ENCODE results near the gene DPYD.

DPYD gene

DNA sequence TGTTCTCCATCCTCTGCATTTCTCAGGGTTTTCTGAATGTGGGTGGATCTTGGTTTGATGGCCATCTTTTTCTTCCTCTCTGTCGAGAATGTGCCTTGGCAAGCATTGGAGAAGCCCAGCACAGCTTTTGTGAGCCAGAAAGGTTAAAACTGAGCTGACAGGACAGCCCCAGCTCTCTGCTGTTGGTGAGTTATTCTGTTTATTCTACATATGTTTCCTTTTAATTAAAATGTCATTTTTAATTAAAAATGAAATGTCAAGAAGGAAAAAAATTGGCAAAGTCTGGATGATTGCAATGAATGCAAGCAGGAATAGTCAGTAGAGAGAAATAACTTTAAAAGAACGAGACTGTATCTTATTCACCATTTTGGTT, 873.4 kb downstream of the DPYD start:
- H3K9me3 ChIP-seq (ENCODE audit: severe bottlenecking): no peaks in the 10 kb centered on the region
- TF ChIP-seq, protein P1, sequence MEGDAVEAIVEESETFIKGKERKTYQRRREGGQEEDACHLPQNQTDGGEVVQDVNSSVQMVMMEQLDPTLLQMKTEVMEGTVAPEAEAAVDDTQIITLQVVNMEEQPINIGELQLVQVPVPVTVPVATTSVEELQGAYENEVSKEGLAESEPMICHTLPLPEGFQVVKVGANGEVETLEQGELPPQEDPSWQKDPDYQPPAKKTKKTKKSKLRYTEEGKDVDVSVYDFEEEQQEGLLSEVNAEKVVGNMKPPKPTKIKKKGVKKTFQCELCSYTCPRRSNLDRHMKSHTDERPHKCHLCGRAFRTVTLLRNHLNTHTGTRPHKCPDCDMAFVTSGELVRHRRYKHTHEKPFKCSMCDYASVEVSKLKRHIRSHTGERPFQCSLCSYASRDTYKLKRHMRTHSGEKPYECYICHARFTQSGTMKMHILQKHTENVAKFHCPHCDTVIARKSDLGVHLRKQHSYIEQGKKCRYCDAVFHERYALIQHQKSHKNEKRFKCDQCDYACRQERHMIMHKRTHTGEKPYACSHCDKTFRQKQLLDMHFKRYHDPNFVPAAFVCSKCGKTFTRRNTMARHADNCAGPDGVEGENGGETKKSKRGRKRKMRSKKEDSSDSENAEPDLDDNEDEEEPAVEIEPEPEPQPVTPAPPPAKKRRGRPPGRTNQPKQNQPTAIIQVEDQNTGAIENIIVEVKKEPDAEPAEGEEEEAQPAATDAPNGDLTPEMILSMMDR (IDR thresholded peaks at IDR 0.05; ENCODE audit: low read depth, low read length): no peak
- DNase-seq: no peak
- H3K36me3 ChIP-seq: no peaks in the 10 kb centered on the region
- H3K27ac ChIP-seq: no peak overlapping the region
- H3K27me3 ChIP-seq (ENCODE audit: insufficient read depth, low read depth, severe bottlenecking): no peaks in the 10 kb centered on the region
- H3K4me3 ChIP-seq (ENCODE audit: low read depth, low read length): no peak overlapping the region

DNA sequence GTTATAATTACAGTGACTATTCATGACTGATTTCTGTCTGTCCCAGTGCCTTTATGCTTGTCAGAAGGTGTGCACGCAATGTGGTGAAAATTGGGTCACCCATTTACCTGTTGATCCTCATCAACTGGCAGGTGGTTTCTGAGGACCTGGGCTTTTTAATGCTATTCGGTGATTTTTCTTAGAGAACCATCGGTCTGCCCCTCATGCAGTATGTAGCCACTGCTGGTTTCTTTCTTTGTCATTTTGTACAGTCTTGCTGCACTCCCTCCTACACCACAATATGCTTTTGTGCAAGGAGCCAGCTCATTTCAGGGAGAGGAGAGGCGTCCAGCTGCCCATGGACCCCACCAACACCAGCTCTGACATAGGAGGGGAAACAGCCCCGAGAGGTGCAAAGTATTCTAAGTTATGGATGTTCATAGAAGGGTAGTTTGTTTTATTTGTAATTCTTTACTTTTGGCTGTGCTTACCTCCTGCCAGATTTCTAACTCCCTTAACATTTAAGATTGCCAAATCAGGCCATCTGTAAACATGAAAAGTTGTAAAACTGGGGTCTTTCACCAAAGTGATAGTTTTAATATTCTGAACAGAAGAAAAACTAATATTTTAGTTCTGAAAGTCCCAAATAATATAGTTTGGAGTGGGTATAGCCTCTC, 873.9 kb downstream of the DPYD start:
- no peak overlapping the region for H3K4me3 ChIP-seq (ENCODE audit: low read depth, low read length)
- no peaks in the 10 kb centered on the region for H3K36me3 ChIP-seq
- H3K9me3 ChIP-seq (ENCODE audit: severe bottlenecking): no peaks in the 10 kb centered on the region
- no peaks in the 10 kb centered on the region for H3K27me3 ChIP-seq (ENCODE audit: insufficient read depth, low read depth, severe bottlenecking)
- no peak overlapping the region for H3K27ac ChIP-seq
- no peak for DNase-seq
- TF ChIP-seq, protein P1 (IDR thresholded peaks at IDR 0.05; ENCODE audit: low read depth, low read length): no peak

DNA sequence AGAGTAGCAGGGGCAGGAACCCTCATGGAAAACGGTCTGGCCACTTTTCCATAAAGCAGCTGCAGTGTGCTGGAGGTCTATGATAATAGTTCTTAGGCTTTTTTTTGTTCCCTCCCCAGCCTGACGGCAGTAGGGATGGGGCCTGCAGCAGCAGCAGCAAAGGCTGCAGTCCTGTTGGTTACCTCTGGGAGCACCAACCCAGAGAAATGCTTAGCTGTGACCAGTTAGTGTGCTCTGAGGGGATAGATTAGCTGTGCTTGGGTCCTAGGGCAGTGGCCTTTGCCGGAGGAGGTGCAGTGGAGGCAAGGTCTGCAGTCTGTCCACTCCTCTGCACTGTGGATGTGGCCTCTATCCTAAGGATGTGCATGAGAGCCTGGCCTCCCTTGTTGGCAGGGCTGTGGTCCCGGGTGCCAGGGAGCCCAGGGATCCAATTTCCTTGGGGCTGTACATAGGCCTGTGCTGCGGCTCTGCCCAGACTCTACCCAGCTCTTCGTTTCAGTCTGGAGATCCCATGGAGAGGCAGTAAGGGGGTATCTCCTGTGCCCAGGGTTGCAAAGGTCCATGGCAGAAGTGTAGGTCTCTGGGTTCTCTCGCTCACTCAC, 876.6 kb downstream of the DPYD start:
- TF ChIP-seq, protein P1 (IDR thresholded peaks at IDR 0.05; ENCODE audit: low read depth, low read length): no peak
- Histone ChIP-seq H3K27ac (no peak overlapping the region), H3K4me3 (ENCODE audit: low read depth, low read length) (no peak overlapping the region), H3K9me3 (ENCODE audit: severe bottlenecking) (no peaks in the 10 kb centered on the region), H3K27me3 (ENCODE audit: insufficient read depth, low read depth, severe bottlenecking) (no peaks in the 10 kb centered on the region), H3K36me3 (no peaks in the 10 kb centered on the region)
- no peak for DNase-seq

DNA sequence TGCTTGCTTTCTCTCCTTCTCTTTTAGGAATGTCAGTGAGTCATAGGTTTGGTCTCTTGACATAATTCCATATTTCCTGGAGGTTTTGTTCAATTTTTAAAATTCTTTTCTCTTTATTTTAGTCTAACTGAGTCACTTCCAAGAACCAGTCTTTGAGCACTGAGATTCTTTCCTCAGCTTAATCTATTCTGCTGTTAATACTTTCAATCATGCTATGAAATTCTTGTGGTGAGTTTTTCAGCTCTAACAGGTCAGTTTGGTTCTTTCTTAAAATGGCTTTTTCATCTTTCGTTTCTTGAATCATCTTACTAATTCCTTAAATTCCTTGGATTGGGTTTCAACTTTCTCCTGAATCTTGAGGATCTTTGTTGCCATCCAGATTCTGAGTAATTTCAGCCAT, 878.3 kb downstream of the DPYD start:
- TF ChIP-seq, protein P1 (IDR thresholded peaks at IDR 0.05; ENCODE audit: low read depth, low read length): no peak
- no peak overlapping the region for H3K4me3 ChIP-seq (ENCODE audit: low read depth, low read length)
- no peak for DNase-seq
- H3K36me3 ChIP-seq: no peaks in the 10 kb centered on the region
- H3K27me3 ChIP-seq (ENCODE audit: insufficient read depth, low read depth, severe bottlenecking): no peaks in the 10 kb centered on the region
- H3K9me3 ChIP-seq (ENCODE audit: severe bottlenecking): no peaks in the 10 kb centered on the region
- H3K27ac ChIP-seq: no peak overlapping the region

DNA sequence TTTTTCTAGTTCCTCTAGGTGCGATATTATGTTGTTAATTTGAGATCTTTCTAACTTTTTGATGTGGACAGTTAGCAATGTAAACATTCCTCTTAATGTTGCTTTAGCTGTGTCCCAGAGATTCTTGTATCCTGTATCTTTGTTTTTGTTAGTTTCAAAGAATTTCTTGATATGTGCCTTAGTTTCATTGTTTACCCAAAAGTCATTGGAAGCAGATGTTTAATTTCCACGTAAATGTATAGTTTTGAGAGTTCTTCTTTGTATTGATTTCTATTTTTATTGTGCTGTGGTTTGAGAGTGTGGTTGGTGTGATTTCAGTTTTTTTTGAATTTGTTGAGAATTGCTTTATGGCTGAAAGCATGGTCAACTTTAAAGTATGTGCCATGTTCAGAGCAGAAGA, 879.8 kb downstream of the DPYD start:
- Histone ChIP-seq H3K36me3 (no peaks in the 10 kb centered on the region), H3K27ac (no peak overlapping the region), H3K4me3 (ENCODE audit: low read depth, low read length) (no peak overlapping the region), H3K27me3 (ENCODE audit: insufficient read depth, low read depth, severe bottlenecking) (no peaks in the 10 kb centered on the region), H3K9me3 (ENCODE audit: severe bottlenecking) (no peaks in the 10 kb centered on the region)
- no peak for DNase-seq
- TF ChIP-seq, protein P1 (IDR thresholded peaks at IDR 0.05; ENCODE audit: low read depth, low read length): no peak

DNA sequence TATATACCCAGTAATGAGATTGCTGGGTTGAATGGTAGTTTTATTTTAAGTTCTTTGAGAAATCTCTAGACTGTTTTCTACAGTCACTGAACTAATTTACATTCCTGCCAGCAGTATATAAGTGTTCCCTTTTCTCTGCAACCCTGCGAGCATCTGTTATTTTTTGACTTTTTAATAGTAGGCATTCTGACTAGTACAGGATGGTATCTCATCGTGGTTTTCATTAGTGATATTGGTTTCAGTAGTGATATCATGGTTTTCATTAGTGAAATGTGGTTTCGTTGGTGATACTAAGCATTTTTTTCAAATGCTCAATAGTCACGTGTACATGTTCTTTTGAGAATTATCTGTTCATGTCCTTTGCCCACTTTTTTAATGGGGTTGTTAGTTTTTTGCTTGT, 882.4 kb downstream of the DPYD start:
- Histone ChIP-seq H3K36me3 (no peaks in the 10 kb centered on the region), H3K27me3 (ENCODE audit: insufficient read depth, low read depth, severe bottlenecking) (no peaks in the 10 kb centered on the region), H3K9me3 (ENCODE audit: severe bottlenecking) (no peaks in the 10 kb centered on the region), H3K27ac (no peak overlapping the region), H3K4me3 (ENCODE audit: low read depth, low read length) (no peak overlapping the region)
- no peak for DNase-seq
- TF ChIP-seq, protein P1 (IDR thresholded peaks at IDR 0.05; ENCODE audit: low read depth, low read length): no peak
